H1 (cell line): ENCODE data around the gene PSMC3IP. TPM values are rescaled to one million over a fixed set of nuclear protein-coding genes. Genes with fewer than 3 reads are reported as not detected.
"Not testable (repeated sequence)": the region's sequence is repeated elsewhere in the genome, so short reads cannot be mapped to it uniquely, and the experiment has no call there.

Source experiments
- CTCF ChIA-PET: fragments of 300-600 bp; sonication (Branson Sonifier 250); formaldehyde crosslinking; loops from one replicate; lab custom pipeline; 2021; ENCODE audit not compliant: partially characterized antibody; lab: Charles Lee
- POLR2A ChIA-PET: fragments of 300-600 bp; sonication (Branson Sonifier 250); formaldehyde crosslinking; loops from one replicate; lab custom pipeline; 2021; ENCODE audit warnings: inconsistent platforms; ENCODE audit not compliant: partially characterized antibody; lab: Charles Lee
- DNase-seq, 2 experiments: peaks; one replicate each; pipeline versions ENCODE4 v3.0.0 to v3.0.0-alpha.2; 2010 to 2022; ENCODE audit warnings: low spot score in 2 of 2, low read depth in 1 of 2, mixed read lengths in 1 of 2
- FAIRE-seq: peaks from 2 replicates; lab custom pipeline; 2011; peaks lifted over from hg19 to GRCh38; lab: Jason Lieb, UNC
- H2AFZ ChIP-seq: 2 replicates; pipeline ENCODE4 v1.8.1; 2012; ENCODE audit warnings: low read length, inconsistent platforms
- H2AK5ac ChIP-seq: 2 replicates; pipeline ENCODE4 v1.6.1; 2013; ENCODE audit warnings: low read depth, low read length
- H2BK120ac ChIP-seq: replicated peaks from 2 replicates; pipeline ENCODE3; 2013; ENCODE audit warnings: low read depth, low read length, inconsistent platforms
- H2BK12ac ChIP-seq: 2 replicates; pipeline ENCODE4 v1.6.1; 2013; ENCODE audit warnings: low read depth, low read length
- H2BK15ac ChIP-seq: 2 replicates; pipeline ENCODE4 v1.6.1; 2013; ENCODE audit warnings: low read length
- H2BK20ac ChIP-seq: 2 replicates; pipeline ENCODE4 v1.6.1; 2013; ENCODE audit warnings: low read length
- H2BK5ac ChIP-seq: 2 replicates; pipeline ENCODE4 v1.6.1; 2013; ENCODE audit warnings: low read depth, low read length
- H3K14ac ChIP-seq: 2 replicates; pipeline ENCODE4 v1.6.1; 2013; ENCODE audit warnings: inconsistent platforms; ENCODE audit not compliant: insufficient read length
- H3K18ac ChIP-seq: 2 replicates; pipeline ENCODE4 v1.6.1; 2013; ENCODE audit warnings: low read length; ENCODE audit errors: extremely low read depth
- H3K23ac ChIP-seq: 2 replicates; pipeline ENCODE4 v1.6.1; 2013; ENCODE audit warnings: inconsistent platforms; ENCODE audit not compliant: insufficient read length
- H3K23me2 ChIP-seq: 2 replicates; pipeline ENCODE4 v1.6.1; 2013; ENCODE audit warnings: low read depth, low read length
- H3K27ac ChIP-seq: 2 replicates; pipeline ENCODE4 v1.6.1; 2011; ENCODE audit warnings: low read depth, low read length, inconsistent platforms
- H3K27me3 ChIP-seq, 4 experiments: replicated peaks in 1 of 4; 1 replicate in 1 of 4; 2 replicates in 3 of 4; pipeline versions ENCODE4 v1.6.1 to v1.8.1; 2011 to 2013; ENCODE audit warnings: low read length in 3 of 4, mild to moderate bottlenecking in 3 of 4, inconsistent platforms in 2 of 4, mixed read lengths in 2 of 4, moderate library complexity in 1 of 4; ENCODE audit not compliant: control insufficient read depth in 3 of 4, insufficient read depth in 3 of 4; ENCODE audit errors: extremely low read depth in 1 of 4
- H3K36me3 ChIP-seq, 4 experiments: 2 replicates each; pipeline versions ENCODE4 v1.6.1 to v1.8.1; 2011 to 2013; ENCODE audit warnings: mild to moderate bottlenecking in 4 of 4, low read length in 3 of 4, moderate library complexity in 2 of 4, control low read depth in 1 of 4, inconsistent platforms in 1 of 4; ENCODE audit not compliant: insufficient read depth in 4 of 4, control insufficient read depth in 2 of 4
- H3K4ac ChIP-seq: replicated peaks from 2 replicates; pipeline ENCODE3; 2013; ENCODE audit warnings: low read length, low read depth, mixed read lengths, inconsistent platforms; ENCODE audit not compliant: insufficient read length
- H3K4me1 ChIP-seq, 4 experiments: replicated peaks in 1 of 4; 1 replicate in 1 of 4; 2 replicates in 3 of 4; pipeline versions ENCODE4 v1.6.1 to v1.8.1; 2011 to 2013; ENCODE audit warnings: low read length in 3 of 4, inconsistent platforms in 2 of 4, mixed read lengths in 1 of 4; ENCODE audit not compliant: insufficient read depth in 4 of 4, control insufficient read depth in 3 of 4
- H3K4me2 ChIP-seq, 2 experiments: 2 replicates each; pipeline versions ENCODE4 v1.6.1 to v1.8.1; 2011 to 2013; ENCODE audit warnings: low read depth in 2 of 2, low read length in 2 of 2, control low read depth in 1 of 2, inconsistent platforms in 1 of 2, mild to moderate bottlenecking in 1 of 2; ENCODE audit not compliant: insufficient read depth in 1 of 2
- H3K4me3 ChIP-seq, 4 experiments: fragments of 200-600, 300-600 bp in 1 of 4; sonication (generic), shearing (Covaris generic), sonication (Bioruptor Twin) in 1 of 4; 2 replicates each; pipeline versions ENCODE4 v1.5.1 to v1.8.1; 2011 to 2016; ENCODE audit warnings: low read length in 4 of 4, low read depth in 3 of 4, control low read depth in 2 of 4, inconsistent platforms in 2 of 4, mild to moderate bottlenecking in 2 of 4, mixed read lengths in 1 of 4, moderate library complexity in 1 of 4; ENCODE audit not compliant: insufficient read depth in 2 of 4; ENCODE audit errors: extremely low read depth in 1 of 4
- H3K56ac ChIP-seq: replicated peaks from 2 replicates; pipeline ENCODE3; 2013; ENCODE audit warnings: low read depth, mild to moderate bottlenecking, mixed read lengths, low read length, inconsistent platforms; ENCODE audit not compliant: insufficient read length
- H3K79me1 ChIP-seq: 2 replicates; pipeline ENCODE4 v1.6.1; 2013; ENCODE audit warnings: low read depth, low read length, control low read depth
- H3K79me2 ChIP-seq, 2 experiments: 2 replicates each; pipeline versions ENCODE4 v1.6.1 to v1.8.1; 2012 to 2013; ENCODE audit warnings: low read length in 2 of 2, mild to moderate bottlenecking in 2 of 2, inconsistent platforms in 1 of 2; ENCODE audit not compliant: insufficient read depth in 2 of 2, control insufficient read depth in 1 of 2
- H3K9ac ChIP-seq, 4 experiments: replicated peaks in 1 of 4; 1 replicate in 1 of 4; 2 replicates in 3 of 4; pipeline versions ENCODE4 v1.6.1 to v1.8.1; 2011 to 2013; ENCODE audit warnings: low read depth in 3 of 4, low read length in 3 of 4, control low read depth in 2 of 4, mild to moderate bottlenecking in 2 of 4, moderate library complexity in 2 of 4, inconsistent platforms in 1 of 4; ENCODE audit errors: extremely low read depth in 1 of 4
- H3K9me3 ChIP-seq, 2 experiments: 2 replicates each; pipeline versions ENCODE4 v1.6.1 to v1.8.1; 2012 to 2013; ENCODE audit warnings: mild to moderate bottlenecking in 2 of 2, moderate library complexity in 2 of 2, control low read depth in 1 of 2, inconsistent platforms in 1 of 2, low read depth in 1 of 2, low read length in 1 of 2, mixed read lengths in 1 of 2; ENCODE audit not compliant: insufficient read depth in 2 of 2
- H4K20me1 ChIP-seq, 2 experiments: replicated peaks in 1 of 2; 2 replicates each; pipeline versions ENCODE3 to v1.8.1; 2011 to 2013; ENCODE audit warnings: inconsistent platforms in 2 of 2, low read length in 2 of 2, mild to moderate bottlenecking in 1 of 2; ENCODE audit not compliant: insufficient read depth in 2 of 2, control insufficient read depth in 1 of 2
- H4K5ac ChIP-seq: 2 replicates; pipeline ENCODE4 v1.6.1; 2013; ENCODE audit warnings: low read length, low read depth, mixed read lengths, inconsistent platforms; ENCODE audit not compliant: insufficient read length
- H4K8ac ChIP-seq: 2 replicates; pipeline ENCODE4 v1.8.0; 2013; ENCODE audit warnings: mild to moderate bottlenecking, moderate library complexity, low read length, inconsistent platforms; ENCODE audit not compliant: insufficient read depth; ENCODE audit errors: extremely low read depth
- H4K91ac ChIP-seq: replicated peaks from 2 replicates; pipeline ENCODE3; 2013; ENCODE audit warnings: low read length, mixed read lengths, inconsistent platforms; ENCODE audit not compliant: insufficient read length
- WGBS, 2 experiments: shearing (Covaris generic) in 1 of 2; methylation state at CpG; one replicate each; pipeline versions ENCODE4 v1.1.6 to v1.1.7; 2013 to 2015; ENCODE audit warnings: low lambda C conversion rate in 2 of 2, mixed read lengths in 2 of 2, inconsistent platforms in 1 of 2, low coverage in 1 of 2, missing lambda C conversion rate in 1 of 2; ENCODE audit not compliant: insufficient replicate concordance in 2 of 2, insufficient coverage in 1 of 2, insufficient read length in 1 of 2; ENCODE audit errors: extremely low coverage in 1 of 2, missing lambda C conversion rate in 1 of 2; 5-methylcytosine and 5-hydroxymethylcytosine counted together
- polyA plus RNA-seq, 7 experiments: library from polyadenylated mRNA; depleted of rRNA in 3 of 7; stranded (reverse) in 5 of 7; unstranded in 2 of 7; fragments of >200 nt in 5 of 7; fragments of 200-250 nt in 2 of 7; gene quantifications; 1 replicate in 5 of 7; 2 replicates in 1 of 7; 4 replicates in 1 of 7; pipeline versions ENCODE4 v1.2.1 to v1.2.3, GENCODE V29; 2011 to 2013; ENCODE audit warnings: missing spikeins in 2 of 7, mixed read lengths in 2 of 7
- total RNA-seq: library from RNA; stranded (reverse); fragmentation: NEBNext Ultra II Directional; extraction: Animal tissue kit (Norgen Biotek cat#: 25700); gene quantifications from 2 replicates; pipeline ENCODE4 v1.2.1, GENCODE V29; 2021

Gene PSMC3IP
- total and polyA plus RNA-seq, 2 of the 8 experiments (the other 6 are each of a cell fraction or from before 2014, with no cell fraction given) = 11.5 to 21.9 TPM

GRCh38 chr17:42552736-42553135 lies 24.8 kb downstream of the PSMC3IP start, which contains the start of gene HSD17B1:
HSD17B1 (plus strand) TSS chr17:42552923; CDS start chr17:42552934, 11 bp downstream.
- H3K27ac ChIP-seq = not testable (repeated sequence)
- POLR2A ChIA-PET = interaction anchor here (1.5 to 2.9 kb wide), 2 partner anchors 14 to 220 kb away, joined by 3 to 15 read pairs; partner anchors contain the start of genes MLX and VPS25

More at GRCh38 chr17:42552736-42553135, 24.8 kb downstream of the PSMC3IP start, which contains the start of gene HSD17B1:
- H3K14ac ChIP-seq, H3K36me3 ChIP-seq, H2AFZ ChIP-seq, H3K23ac ChIP-seq, H4K20me1 ChIP-seq, H3K79me2 ChIP-seq, H2BK120ac ChIP-seq, H3K18ac ChIP-seq, H2BK5ac ChIP-seq, FAIRE-seq, H2BK15ac ChIP-seq, H3K4ac ChIP-seq, H3K9me3 ChIP-seq, H2BK20ac ChIP-seq, H3K9ac ChIP-seq, H3K56ac ChIP-seq, H4K8ac ChIP-seq, H3K79me1 ChIP-seq, H2AK5ac ChIP-seq, H3K27me3 ChIP-seq, H3K23me2 ChIP-seq, DNase-seq, H4K5ac ChIP-seq: not testable (repeated sequence)
- CTCF ChIA-PET = interaction anchor here (0.8 to 3.1 kb wide), 5 partner anchors 12 to 126 kb away, joined by 3 to 15 read pairs (median 7); partner anchors contain the start of genes MLX and PSMC3IP
- Histone ChIP-seq H3K4me3 (peak within 1 kb of the TSS in 3 of 4 experiments; percentile 61 to 84 (median 74); a peak in 5 of 8 replicates), H2BK12ac (0 out of 2 replicates have a peak within 1 kb of the TSS, but pooled peaks have one; percentile 17), H4K91ac (peak within 1 kb of the TSS; percentile 30), H3K4me2 (peak within 1 kb of the TSS; percentile 75 to 87; a peak in 3 of 4 replicates), H3K4me1 (peaks cover 0 to 12% (median 8%) of the 10 kb centered on the region in 4 experiments; a peak in 6 of 7 replicates)
- WGBS, 2 experiments = 96% methylated on average over 8 of the region's 15 CpGs; no CpG with 5 or more reads in 1 of the 2 experiments
